NOMO-1 treated with DMSO at 0.1 percent for 48 hours (cell line): ENCODE data around the gene HEMGN.

Experiments
- DNase-seq: peaks from one replicate; lab custom pipeline; 2025; ENCODE audit not compliant: unreplicated experiment; lab: John Stamatoyannopoulos, UW

The HEMGN gene

DNA sequence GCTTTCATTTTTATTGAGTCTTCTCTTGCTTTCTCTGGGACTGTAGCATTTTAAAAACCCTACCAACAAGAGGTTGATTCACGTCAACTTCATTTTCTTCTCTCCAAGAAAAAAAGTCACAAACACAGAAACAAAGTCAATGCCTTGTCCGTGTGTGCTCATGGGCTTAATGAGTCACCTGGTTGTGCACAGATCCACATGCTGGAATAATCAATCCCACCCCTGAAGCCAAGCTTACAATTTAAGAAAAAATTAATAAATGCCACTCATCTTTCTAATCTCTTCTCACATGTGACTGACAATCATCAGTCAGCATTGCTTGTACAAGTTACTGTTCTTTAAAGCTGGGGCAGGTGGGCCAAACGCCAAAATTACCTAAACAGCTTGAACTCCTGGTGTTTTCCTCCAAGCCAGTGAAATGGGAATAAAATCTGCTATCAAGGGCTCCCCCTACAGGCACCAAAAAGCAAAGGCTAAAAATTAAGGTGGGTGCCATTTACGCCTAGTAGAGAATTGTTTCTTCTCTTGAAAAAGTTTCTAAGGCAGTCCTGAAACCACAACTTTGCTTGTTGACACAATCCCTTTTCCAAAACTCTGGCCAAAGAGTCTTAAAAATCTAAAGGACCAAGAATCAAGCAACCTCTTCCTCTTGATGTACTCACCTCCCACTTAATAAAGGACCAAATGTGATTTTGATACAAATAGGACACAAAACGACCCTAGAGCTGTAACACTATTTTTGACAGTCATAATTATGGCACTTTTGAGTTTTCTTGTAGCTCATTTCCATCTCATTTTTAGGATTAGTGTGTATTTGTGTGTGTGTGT lies 37.0 kb downstream of the HEMGN start:
- peak; percentile 55 for DNase-seq

DNA sequence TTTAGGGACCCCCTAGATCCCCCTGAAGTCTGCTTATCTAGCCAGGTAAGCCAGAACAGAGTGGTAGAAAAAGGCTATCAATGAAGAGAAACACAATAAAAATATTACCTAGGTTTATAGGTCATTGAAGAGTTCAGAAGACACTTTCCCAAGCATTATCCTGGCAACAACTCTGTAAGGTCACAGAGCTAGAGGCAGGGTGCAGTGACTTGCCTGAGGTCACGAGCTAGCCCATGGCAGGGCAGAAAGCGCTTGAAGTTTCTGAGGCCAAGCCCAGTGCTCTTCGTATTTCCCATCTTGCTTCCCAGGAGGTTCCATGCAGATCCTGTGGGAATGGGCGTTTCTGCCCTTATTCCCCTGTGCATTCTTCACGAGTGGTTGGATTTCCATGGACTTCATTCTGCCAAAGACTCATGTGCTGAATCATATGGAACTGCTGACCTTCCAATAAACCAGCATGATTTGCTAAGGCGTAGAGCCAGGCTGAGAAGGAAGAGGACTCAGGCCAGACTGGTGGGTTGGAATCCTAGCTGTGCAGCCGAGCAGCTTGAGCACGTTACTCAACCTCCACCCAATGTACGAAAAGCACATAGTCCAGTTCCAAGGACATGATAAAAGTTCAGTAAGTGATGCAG lies 37.8 kb downstream of the HEMGN start:
- no peak for DNase-seq

DNA sequence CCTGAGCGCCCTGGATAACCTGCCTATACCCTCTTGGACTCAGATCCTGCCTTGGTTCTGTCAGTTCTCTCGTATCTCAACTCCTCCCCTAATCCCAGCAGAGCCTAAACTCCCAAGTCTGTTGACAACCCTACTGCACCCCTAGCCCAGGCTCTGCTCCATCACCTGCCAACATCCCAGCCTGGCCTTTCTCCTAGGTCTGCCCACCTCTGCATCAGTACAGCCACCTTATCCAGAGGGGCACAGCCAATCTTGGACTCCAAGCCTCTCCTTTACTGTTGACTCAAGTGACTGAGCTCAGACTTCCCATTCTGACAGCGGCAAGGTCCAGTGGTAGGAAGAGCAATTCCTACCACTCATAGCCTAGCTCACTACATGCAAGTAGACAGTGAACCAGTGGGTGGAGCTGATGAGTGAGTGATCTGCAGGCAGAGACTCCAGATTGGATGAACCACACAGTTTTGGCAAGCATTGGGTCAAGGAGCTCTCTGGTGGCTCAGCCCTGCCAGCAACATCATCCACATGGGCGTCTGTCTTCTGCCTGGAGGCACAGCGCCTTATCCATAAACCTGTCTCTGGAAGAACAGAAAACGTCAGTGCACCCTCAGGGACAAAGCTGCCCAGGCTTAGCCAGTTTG lies 42.2 kb downstream of the HEMGN start:
- no peak for DNase-seq

DNA sequence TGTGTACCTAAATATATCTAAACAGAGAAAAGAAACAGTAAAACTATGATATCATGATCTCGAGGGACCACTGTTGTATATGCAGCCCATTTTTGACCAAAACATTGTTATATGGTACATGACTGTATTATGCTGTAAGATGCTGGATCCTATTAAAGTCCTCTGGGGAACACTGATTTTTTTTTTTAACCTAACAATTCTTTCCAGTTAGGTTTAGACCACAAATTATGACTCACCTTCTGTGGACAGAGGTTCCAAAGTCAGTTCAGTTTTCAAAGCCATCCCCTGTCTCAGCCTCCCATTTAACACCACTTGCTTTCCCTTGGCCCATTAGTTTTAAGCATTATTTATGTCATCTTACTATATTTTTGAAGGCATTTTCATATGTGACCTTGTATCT lies 42.8 kb downstream of the HEMGN start:
- no peak for DNase-seq

DNA sequence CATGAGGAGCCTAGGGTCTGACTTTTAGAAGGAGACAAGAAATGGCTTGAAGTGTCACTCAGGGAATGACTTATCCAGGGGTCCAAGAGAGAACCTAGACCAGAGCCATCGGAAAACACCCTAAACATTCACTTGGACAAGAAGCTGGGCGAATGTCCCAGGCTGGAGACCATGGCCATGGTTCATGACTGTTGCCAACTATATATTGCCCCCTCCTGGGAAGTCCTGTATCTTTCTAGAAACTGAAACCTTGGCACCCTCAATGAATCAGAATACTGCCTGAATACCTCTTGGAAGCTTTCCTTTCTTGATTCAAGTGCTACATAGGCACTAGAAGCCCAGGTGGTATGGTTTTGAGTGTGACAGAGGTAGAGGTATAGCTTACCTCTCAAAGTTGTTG lies 45.6 kb downstream of the HEMGN start:
- no peak for DNase-seq

DNA sequence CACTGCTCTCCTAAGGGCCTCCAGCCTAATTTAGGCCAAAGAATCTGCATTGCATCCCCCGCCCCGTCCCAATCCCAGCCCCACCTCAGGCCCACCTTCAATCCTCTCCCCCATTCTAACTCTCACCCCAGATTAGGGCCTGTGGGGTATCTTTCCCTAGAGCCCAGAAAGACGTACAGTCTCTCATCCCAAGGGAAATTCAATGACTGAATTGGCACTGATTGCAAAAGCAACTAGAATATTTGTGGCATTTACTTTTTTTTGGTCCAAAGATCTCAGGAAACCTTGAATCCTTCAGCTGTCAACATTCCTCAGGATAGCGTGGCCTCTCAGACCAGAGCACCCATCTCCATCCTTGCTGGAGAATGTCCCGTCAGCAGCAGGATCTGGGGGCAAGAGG lies 46.2 kb downstream of the HEMGN start:
- DNase-seq, result no peak

DNA sequence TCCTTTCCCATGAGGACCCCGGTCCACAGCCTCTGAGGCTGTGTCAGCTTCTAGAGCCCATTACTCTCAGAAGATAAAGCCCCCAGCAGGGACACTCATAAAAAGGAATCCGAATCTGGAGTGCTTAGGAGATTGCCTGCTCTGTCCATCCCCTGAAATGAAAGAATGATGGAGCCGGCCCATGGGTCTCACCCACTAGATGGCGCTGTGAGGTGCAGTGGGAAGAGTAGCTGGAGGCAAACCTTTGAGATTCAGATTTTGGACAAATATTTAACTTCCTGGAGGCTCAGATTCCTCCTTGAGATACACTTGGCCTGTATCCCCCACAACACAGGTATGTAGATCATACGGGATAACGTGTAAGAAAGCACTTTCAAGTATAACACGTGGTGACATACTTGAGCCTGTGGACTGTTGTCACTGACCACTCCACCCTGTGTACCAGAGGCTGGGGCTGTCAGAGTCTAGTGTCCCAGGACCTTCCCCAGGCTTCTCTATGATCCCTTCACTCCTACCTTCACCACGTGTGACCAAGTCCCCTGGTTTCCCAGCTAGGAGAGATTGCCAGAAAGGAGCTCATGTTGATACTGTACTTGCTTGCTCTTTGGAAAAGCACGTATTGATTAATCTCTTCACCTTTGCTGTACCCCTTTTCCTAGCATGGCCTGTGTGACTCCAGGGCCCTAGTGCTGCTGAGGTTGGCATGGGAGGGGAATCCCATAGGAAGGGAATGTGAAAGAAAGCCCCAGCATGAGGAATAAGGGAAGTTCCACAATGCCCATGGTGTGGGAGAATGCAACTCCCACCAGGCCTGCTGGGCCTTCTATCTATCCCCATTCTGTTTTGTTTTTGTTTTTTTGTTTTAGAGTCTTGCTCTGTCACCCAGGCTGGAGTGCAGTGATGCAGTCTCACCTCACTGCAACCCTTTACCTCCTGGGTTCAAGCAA lies 47.8 kb downstream of the HEMGN start:
- DNase-seq, result peak; percentile 5

DNA sequence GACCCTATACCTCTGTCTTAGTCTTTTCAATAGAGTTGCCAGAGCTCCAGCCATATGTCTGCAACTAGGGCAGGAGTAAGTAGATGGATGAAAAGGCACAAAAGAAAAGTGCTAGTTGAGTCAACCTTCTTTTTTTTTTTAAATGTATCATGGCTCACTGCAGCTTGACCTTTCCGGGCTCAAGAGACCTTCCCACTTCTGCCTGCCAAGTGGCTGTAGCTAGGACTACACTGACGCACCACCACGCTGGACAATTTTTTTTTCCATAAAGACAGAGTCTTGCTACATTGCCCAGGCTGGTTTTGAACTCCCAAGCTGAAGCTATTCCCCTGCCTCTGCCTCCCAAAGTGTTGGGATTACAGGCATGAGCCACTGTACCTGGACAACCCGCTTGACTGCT lies 57.6 kb downstream of the HEMGN start:
- DNase-seq, result no peak
